ENCODE measurements around the gene JMJD6.
"Not testable (repeated sequence)": the region's sequence is repeated elsewhere in the genome, so short reads cannot be mapped to it uniquely, and the experiment has no call there.

Gene JMJD6

GRCh38 chr17:76714336-76714735 lies 12.1 kb downstream of the JMJD6 start:
- no peak for FAIRE-seq
- TF ChIP-seq TAF1 (IDR thresholded peaks at IDR 0.05; ENCODE audit: borderline replicate concordance, low read depth, low read length) (no peak), POLR2AphosphoS5 (IDR thresholded peaks at IDR 0.05; ENCODE audit: low read depth, low read length) (no peak), POLR2A (IDR thresholded peaks at IDR 0.05; ENCODE audit: low read depth, low read length) (no peak)

GRCh38 chr17:76713765-76714164 lies 12.6 kb downstream of the JMJD6 start:
- FAIRE-seq = no peak
- DNase-seq (ENCODE audit: insufficient read length) = no peak
- TF ChIP-seq POLR2A (IDR thresholded peaks at IDR 0.05; ENCODE audit: low read depth, low read length) (no peak), TAF1 (IDR thresholded peaks at IDR 0.05; ENCODE audit: borderline replicate concordance, low read depth, low read length) (no peak), POLR2AphosphoS5 (IDR thresholded peaks at IDR 0.05; ENCODE audit: low read depth, low read length) (no peak)

More at GRCh38 chr17:76714336-76714735, 12.1 kb downstream of the JMJD6 start:
- no peak for DNase-seq (ENCODE audit: insufficient read length)

- FAIRE-seq; DNase-seq (ENCODE audit: insufficient read length): not testable (repeated sequence)
Measured at GRCh38 chr17:76712321-76712720, 14.1 kb downstream of the JMJD6 start.

- DNase-seq (ENCODE audit: insufficient read length) (peak; percentile 59), FAIRE-seq (peak; percentile 38)
- TF ChIP-seq POLR2AphosphoS5 (IDR thresholded peaks at IDR 0.05; ENCODE audit: low read depth, low read length) = no peak
- no peak for TF ChIP-seq TAF1 (IDR thresholded peaks at IDR 0.05; ENCODE audit: borderline replicate concordance, low read depth, low read length)
- no peak for TF ChIP-seq POLR2A (IDR thresholded peaks at IDR 0.05; ENCODE audit: low read depth, low read length)
Measured at GRCh38 chr17:76710863-76711611, 15.4 kb downstream of the JMJD6 start, which contains the start of gene MXRA7. MXRA7 (minus strand) TSS chr17:76710965; CDS start chr17:76710946, 19 bp downstream.

GRCh38 chr17:76709951-76710862 lies 16.2 kb downstream of the JMJD6 start:
- DNase-seq (ENCODE audit: insufficient read length) = not testable (repeated sequence)

GRCh38 chr17:76709077-76709950 lies 17.1 kb downstream of the JMJD6 start:
- no peak for TF ChIP-seq TAF1 (IDR thresholded peaks at IDR 0.05; ENCODE audit: borderline replicate concordance, low read depth, low read length)
- TF ChIP-seq POLR2A (IDR thresholded peaks at IDR 0.05; ENCODE audit: low read depth, low read length) = no peak
- no peak for TF ChIP-seq POLR2AphosphoS5 (IDR thresholded peaks at IDR 0.05; ENCODE audit: low read depth, low read length)
- FAIRE-seq = no peak
- DNase-seq (ENCODE audit: insufficient read length) = no peak

More at GRCh38 chr17:76709951-76710862, 16.2 kb downstream of the JMJD6 start:
- FAIRE-seq = not testable (repeated sequence)

- TF ChIP-seq POLR2AphosphoS5 (IDR thresholded peaks at IDR 0.05; ENCODE audit: low read depth, low read length) (no peak), POLR2A (IDR thresholded peaks at IDR 0.05; ENCODE audit: low read depth, low read length) (no peak), TAF1 (IDR thresholded peaks at IDR 0.05; ENCODE audit: borderline replicate concordance, low read depth, low read length) (no peak)
- DNase-seq (ENCODE audit: insufficient read length) = no peak
- no peak for FAIRE-seq
Measured at GRCh38 chr17:76707985-76708807, 18.2 kb downstream of the JMJD6 start.

GRCh38 chr17:76706817-76707216 lies 19.6 kb downstream of the JMJD6 start:
- FAIRE-seq = no peak
- TF ChIP-seq TAF1 (IDR thresholded peaks at IDR 0.05; ENCODE audit: borderline replicate concordance, low read depth, low read length) (no peak), POLR2AphosphoS5 (IDR thresholded peaks at IDR 0.05; ENCODE audit: low read depth, low read length) (no peak), POLR2A (IDR thresholded peaks at IDR 0.05; ENCODE audit: low read depth, low read length) (no peak)
- no peak for DNase-seq (ENCODE audit: insufficient read length)

- FAIRE-seq (no peak), DNase-seq (ENCODE audit: insufficient read length) (no peak)
- TF ChIP-seq POLR2AphosphoS5 (IDR thresholded peaks at IDR 0.05; ENCODE audit: low read depth, low read length) (no peak), POLR2A (IDR thresholded peaks at IDR 0.05; ENCODE audit: low read depth, low read length) (no peak), TAF1 (IDR thresholded peaks at IDR 0.05; ENCODE audit: borderline replicate concordance, low read depth, low read length) (no peak)
Measured at GRCh38 chr17:76704805-76705204, 21.6 kb downstream of the JMJD6 start.

- no peak for DNase-seq (ENCODE audit: insufficient read length)
- FAIRE-seq = no peak
- TF ChIP-seq POLR2AphosphoS5 (IDR thresholded peaks at IDR 0.05; ENCODE audit: low read depth, low read length) = no peak
- no peak for TF ChIP-seq TAF1 (IDR thresholded peaks at IDR 0.05; ENCODE audit: borderline replicate concordance, low read depth, low read length)
- no peak for TF ChIP-seq POLR2A (IDR thresholded peaks at IDR 0.05; ENCODE audit: low read depth, low read length)
Measured at GRCh38 chr17:76702941-76703637, 23.3 kb downstream of the JMJD6 start.
